ENCODE measurements around the gene SIGMAR1.

DNA sequence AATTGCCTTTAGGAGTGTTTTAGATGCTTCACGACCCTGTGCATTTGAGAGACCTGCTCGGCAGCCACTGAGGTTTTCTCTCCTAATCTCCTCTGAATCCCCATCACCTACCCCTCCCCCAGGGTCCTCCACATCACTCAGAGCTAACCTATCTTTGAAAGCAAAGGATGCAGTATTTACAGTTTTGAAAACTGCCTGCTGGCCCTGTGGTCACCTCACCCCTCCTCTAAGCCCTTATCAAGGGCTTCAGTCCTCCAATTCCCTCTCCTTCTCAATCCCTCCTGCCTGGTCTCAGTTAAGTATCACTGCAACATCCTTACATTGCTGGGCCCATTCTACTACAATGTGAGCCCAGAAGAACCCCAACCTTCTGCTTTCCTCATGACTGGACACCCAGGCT is 30.3 kb downstream of the SIGMAR1 start:
- TF ChIP-seq GABPA (IDR thresholded peaks at IDR 0.05 in 1 of 2, conservative IDR thresholded peaks at IDR 0.05 in 1 of 2) (no peak), EGR1 (IDR thresholded peaks at IDR 0.05; ENCODE audit: low read depth in 2 of 2) (no peak), YY1 (IDR thresholded peaks at IDR 0.05) (no peak), RAD21 (IDR thresholded peaks at IDR 0.05) (no peak), SP1 (IDR thresholded peaks at IDR 0.05) (no peak), FOXA1 (IDR thresholded peaks at IDR 0.05) (no peak)
- TF ChIP-seq, protein P1, sequence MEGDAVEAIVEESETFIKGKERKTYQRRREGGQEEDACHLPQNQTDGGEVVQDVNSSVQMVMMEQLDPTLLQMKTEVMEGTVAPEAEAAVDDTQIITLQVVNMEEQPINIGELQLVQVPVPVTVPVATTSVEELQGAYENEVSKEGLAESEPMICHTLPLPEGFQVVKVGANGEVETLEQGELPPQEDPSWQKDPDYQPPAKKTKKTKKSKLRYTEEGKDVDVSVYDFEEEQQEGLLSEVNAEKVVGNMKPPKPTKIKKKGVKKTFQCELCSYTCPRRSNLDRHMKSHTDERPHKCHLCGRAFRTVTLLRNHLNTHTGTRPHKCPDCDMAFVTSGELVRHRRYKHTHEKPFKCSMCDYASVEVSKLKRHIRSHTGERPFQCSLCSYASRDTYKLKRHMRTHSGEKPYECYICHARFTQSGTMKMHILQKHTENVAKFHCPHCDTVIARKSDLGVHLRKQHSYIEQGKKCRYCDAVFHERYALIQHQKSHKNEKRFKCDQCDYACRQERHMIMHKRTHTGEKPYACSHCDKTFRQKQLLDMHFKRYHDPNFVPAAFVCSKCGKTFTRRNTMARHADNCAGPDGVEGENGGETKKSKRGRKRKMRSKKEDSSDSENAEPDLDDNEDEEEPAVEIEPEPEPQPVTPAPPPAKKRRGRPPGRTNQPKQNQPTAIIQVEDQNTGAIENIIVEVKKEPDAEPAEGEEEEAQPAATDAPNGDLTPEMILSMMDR (IDR thresholded peaks at IDR 0.05; ENCODE audit: low read depth, low read length, missing input control) = no peak
- TF ChIP-seq, protein P2, sequence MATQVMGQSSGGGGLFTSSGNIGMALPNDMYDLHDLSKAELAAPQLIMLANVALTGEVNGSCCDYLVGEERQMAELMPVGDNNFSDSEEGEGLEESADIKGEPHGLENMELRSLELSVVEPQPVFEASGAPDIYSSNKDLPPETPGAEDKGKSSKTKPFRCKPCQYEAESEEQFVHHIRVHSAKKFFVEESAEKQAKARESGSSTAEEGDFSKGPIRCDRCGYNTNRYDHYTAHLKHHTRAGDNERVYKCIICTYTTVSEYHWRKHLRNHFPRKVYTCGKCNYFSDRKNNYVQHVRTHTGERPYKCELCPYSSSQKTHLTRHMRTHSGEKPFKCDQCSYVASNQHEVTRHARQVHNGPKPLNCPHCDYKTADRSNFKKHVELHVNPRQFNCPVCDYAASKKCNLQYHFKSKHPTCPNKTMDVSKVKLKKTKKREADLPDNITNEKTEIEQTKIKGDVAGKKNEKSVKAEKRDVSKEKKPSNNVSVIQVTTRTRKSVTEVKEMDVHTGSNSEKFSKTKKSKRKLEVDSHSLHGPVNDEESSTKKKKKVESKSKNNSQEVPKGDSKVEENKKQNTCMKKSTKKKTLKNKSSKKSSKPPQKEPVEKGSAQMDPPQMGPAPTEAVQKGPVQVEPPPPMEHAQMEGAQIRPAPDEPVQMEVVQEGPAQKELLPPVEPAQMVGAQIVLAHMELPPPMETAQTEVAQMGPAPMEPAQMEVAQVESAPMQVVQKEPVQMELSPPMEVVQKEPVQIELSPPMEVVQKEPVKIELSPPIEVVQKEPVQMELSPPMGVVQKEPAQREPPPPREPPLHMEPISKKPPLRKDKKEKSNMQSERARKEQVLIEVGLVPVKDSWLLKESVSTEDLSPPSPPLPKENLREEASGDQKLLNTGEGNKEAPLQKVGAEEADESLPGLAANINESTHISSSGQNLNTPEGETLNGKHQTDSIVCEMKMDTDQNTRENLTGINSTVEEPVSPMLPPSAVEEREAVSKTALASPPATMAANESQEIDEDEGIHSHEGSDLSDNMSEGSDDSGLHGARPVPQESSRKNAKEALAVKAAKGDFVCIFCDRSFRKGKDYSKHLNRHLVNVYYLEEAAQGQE (IDR thresholded peaks at IDR 0.05) = no peak

Data from liver (tissue), 3 donors.